Smooth muscle cell (in vitro differentiated cells): ENCODE results near the gene CHRNB2. TPM values are rescaled to one million over a fixed set of nuclear protein-coding genes. Genes with fewer than 3 reads are reported as not detected.

Experiments used
- DNase-seq: peaks from one replicate; lab custom pipeline; 2025; ENCODE audit not compliant: unreplicated experiment; lab: John Stamatoyannopoulos, UW
- H2AFZ ChIP-seq: fragments of 200-600 bp; sonication (generic); 2 replicates; pipeline ENCODE4 v1.6.0; 2016; ENCODE audit warnings: antibody characterized with exemption, low read depth, mild to moderate bottlenecking
- H3F3A ChIP-seq: fragments of 200-600 bp; sonication (generic); 2 replicates; pipeline ENCODE4 v1.6.0; 2017; ENCODE audit warnings: antibody characterized with exemption, low read depth
- H3K27ac ChIP-seq: fragments of 200-600 bp; sonication (generic); 2 replicates; pipeline ENCODE4 v1.5.1; 2016; ENCODE audit warnings: low read depth, mild to moderate bottlenecking
- H3K27me3 ChIP-seq: fragments of 200-600 bp; sonication (generic); 2 replicates; pipeline ENCODE4 v1.6.1; 2016; ENCODE audit warnings: low read depth, mild to moderate bottlenecking
- H3K36me3 ChIP-seq: fragments of 200-600 bp; sonication (generic); 2 replicates; pipeline ENCODE4 v1.5.1; 2016; ENCODE audit warnings: low read depth
- H3K4me1 ChIP-seq: fragments of 200-600 bp; sonication (generic); 2 replicates; pipeline ENCODE4 v1.5.1; 2016; ENCODE audit warnings: low read depth
- H3K4me2 ChIP-seq: fragments of 200-600 bp; sonication (generic); 2 replicates; pipeline ENCODE4 v1.6.0; 2016; ENCODE audit warnings: mild to moderate bottlenecking
- H3K4me3 ChIP-seq: fragments of 200-600 bp; sonication (generic); 2 replicates; pipeline ENCODE4 v1.5.1; 2016; ENCODE audit warnings: mild to moderate bottlenecking
- H3K79me2 ChIP-seq: fragments of 200-600 bp; sonication (generic); 2 replicates; pipeline ENCODE4 v1.6.0; 2016; ENCODE audit warnings: low read depth, mild to moderate bottlenecking
- H3K9ac ChIP-seq: fragments of 200-600 bp; sonication (generic); 2 replicates; pipeline ENCODE4 v1.6.0; 2016; ENCODE audit warnings: low read depth
- H3K9me3 ChIP-seq: fragments of 200-600 bp; sonication (generic); replicated peaks from 2 replicates; pipeline ENCODE4 v1.5.1; 2016; ENCODE audit warnings: low read depth
- H4K20me1 ChIP-seq: fragments of 200-600 bp; sonication (generic); 2 replicates; pipeline ENCODE4 v1.6.0; 2016; ENCODE audit warnings: low read depth
- WGBS: methylation state at CpG from one replicate; pipeline ENCODE4 v1.1.7; 2016; ENCODE audit warnings: low lambda C conversion rate; 5-methylcytosine and 5-hydroxymethylcytosine counted together
- polyA plus RNA-seq: library from polyadenylated mRNA; unstranded; fragments of >200 nt; fragmentation: Nextera tagmentation; extraction: Ambion mirVana; gene quantifications from 2 replicates; pipeline ENCODE4 v1.2.1, GENCODE V29; 2016
- total RNA-seq: library from RNA; depleted of rRNA; stranded (reverse); fragments of >200 nt; gene quantifications from 2 replicates; pipeline ENCODE4 v1.2.3, GENCODE V29; 2014
- TF ChIP-seq, protein P1 (sequence below): fragments of 200-600 bp; sonication (generic); IDR thresholded peaks from 2 replicates; pipeline ENCODE4 v1.5.1; 2017; ENCODE audit warnings: borderline replicate concordance, mild to moderate bottlenecking, antibody characterized with exemption; ENCODE audit not compliant: insufficient read depth, poor library complexity, severe bottlenecking

The CHRNB2 gene
- total and polyA plus RNA-seq, 2 experiments from 2014 or later, result not detected

- peaks cover 3% of the 10 kb centered on the region for H3K4me1 ChIP-seq
- H3F3A ChIP-seq, result peaks cover 7% of the 10 kb centered on the region
- no peaks in the 10 kb centered on the region for H3K36me3 ChIP-seq
- peaks cover 26% of the 10 kb centered on the region for H3K79me2 ChIP-seq
- DNase-seq, result peak; percentile 96
- no peaks in the 10 kb centered on the region for H3K27me3 ChIP-seq
- H3K9me3 ChIP-seq, result no peaks in the 10 kb centered on the region
- H3K27ac ChIP-seq, result peak overlapping the region; percentile 74
- H3K4me3 ChIP-seq, result peak overlapping the region; percentile 73
- H3K4me2 ChIP-seq, result peak overlapping the region; percentile 77
- peak overlapping the region; percentile 4 for H3K9ac ChIP-seq
- H4K20me1 ChIP-seq, result peaks cover 33% of the 10 kb centered on the region
- peak overlapping the region; percentile 20 for H2AFZ ChIP-seq
- WGBS, result 5% methylated on average over 42 of the region's 57 CpGs
- TF ChIP-seq, protein P1, sequence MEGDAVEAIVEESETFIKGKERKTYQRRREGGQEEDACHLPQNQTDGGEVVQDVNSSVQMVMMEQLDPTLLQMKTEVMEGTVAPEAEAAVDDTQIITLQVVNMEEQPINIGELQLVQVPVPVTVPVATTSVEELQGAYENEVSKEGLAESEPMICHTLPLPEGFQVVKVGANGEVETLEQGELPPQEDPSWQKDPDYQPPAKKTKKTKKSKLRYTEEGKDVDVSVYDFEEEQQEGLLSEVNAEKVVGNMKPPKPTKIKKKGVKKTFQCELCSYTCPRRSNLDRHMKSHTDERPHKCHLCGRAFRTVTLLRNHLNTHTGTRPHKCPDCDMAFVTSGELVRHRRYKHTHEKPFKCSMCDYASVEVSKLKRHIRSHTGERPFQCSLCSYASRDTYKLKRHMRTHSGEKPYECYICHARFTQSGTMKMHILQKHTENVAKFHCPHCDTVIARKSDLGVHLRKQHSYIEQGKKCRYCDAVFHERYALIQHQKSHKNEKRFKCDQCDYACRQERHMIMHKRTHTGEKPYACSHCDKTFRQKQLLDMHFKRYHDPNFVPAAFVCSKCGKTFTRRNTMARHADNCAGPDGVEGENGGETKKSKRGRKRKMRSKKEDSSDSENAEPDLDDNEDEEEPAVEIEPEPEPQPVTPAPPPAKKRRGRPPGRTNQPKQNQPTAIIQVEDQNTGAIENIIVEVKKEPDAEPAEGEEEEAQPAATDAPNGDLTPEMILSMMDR, result no peak
These were observed 8.7 kb upstream of the CHRNB2 start for GRCh38 chr1:154558720-154559465.

DNA sequence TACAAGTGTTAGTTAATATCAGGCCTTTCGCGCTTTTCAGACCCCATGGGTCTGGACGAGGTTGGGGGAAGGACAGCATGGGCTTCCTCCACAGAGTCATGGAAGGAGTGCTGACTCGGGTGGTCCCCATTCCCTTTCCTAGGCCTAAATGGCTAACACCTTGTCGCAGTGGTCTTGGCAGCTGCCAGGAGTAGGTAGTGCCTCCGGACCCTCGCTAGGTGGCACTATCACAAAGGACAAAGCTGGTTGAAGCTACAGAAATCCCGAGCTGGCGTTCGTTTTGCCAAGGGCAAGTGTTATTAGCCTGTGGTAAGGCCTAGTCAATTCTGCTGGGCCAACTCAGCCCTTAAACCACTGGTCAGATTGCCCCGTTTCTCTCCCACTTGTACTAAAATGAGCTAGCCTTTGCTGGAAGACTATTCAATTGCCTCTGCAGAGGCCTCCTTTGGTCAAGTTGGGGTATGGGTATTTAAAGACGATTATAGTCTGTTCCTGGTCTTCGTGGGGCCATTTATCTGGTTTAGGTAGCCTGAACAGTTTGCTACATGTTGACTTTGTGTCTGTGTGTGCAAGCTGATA lies 8.0 kb upstream of the CHRNB2 start:
- peaks cover 3% of the 10 kb centered on the region for H3K4me1 ChIP-seq
- no peaks in the 10 kb centered on the region for H3K36me3 ChIP-seq
- no peaks in the 10 kb centered on the region for H3K27me3 ChIP-seq
- H3K27ac ChIP-seq, result peak overlapping the region; percentile 74
- H3K79me2 ChIP-seq, result peaks cover 26% of the 10 kb centered on the region
- TF ChIP-seq, protein P1, result peak; percentile 91
- H4K20me1 ChIP-seq, result peaks cover 33% of the 10 kb centered on the region
- WGBS, result 15% methylated on average over 13 of the region's 13 CpGs
- peak overlapping the region; percentile 77 for H3K4me2 ChIP-seq
- no peak overlapping the region for H3K9ac ChIP-seq
- peaks cover 7% of the 10 kb centered on the region for H3F3A ChIP-seq
- peak overlapping the region; percentile 20 for H2AFZ ChIP-seq
- peak overlapping the region; percentile 73 for H3K4me3 ChIP-seq
- no peaks in the 10 kb centered on the region for H3K9me3 ChIP-seq
- peak; percentile 57 for DNase-seq

DNA sequence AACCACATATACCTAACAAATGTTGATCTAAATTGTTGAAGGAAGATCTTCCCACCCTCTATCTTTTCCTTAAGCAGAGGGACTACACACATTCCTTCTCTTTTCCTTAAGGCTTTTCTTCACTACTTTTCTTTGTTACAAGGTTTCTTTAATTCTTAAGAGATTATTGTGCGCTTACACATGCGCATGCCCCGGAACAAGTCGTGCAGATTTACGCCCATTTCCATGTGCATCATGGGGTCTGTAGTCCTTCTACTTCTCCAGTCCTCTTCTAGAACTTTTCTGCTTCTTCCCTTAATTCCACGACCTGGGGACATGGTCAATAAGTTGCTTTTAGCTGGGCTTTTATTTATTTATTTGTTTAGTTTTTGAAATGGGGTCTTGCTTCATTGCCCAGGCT lies 1.7 kb upstream of the CHRNB2 start:
- Histone ChIP-seq H4K20me1 (no peaks in the 10 kb centered on the region), H3K9me3 (no peaks in the 10 kb centered on the region), H3K4me3 (no peak overlapping the region), H3K4me1 (peaks cover 4% of the 10 kb centered on the region), H3K9ac (no peak overlapping the region), H2AFZ (no peak overlapping the region), H3K79me2 (no peaks in the 10 kb centered on the region), H3F3A (no peaks in the 10 kb centered on the region), H3K36me3 (no peaks in the 10 kb centered on the region), H3K4me2 (no peak overlapping the region), H3K27ac (no peak overlapping the region), H3K27me3 (peaks cover 54% of the 10 kb centered on the region)
- WGBS, result 91% methylated on average over 6 of the region's 6 CpGs
- no peak for DNase-seq
- TF ChIP-seq, protein P1, result no peak
